ENCODE results near the gene PMEL.
"Not testable (repeated sequence)": the region's sequence is repeated elsewhere in the genome, so short reads cannot be mapped to it uniquely, and the experiment has no call there.

PMEL gene

DNA sequence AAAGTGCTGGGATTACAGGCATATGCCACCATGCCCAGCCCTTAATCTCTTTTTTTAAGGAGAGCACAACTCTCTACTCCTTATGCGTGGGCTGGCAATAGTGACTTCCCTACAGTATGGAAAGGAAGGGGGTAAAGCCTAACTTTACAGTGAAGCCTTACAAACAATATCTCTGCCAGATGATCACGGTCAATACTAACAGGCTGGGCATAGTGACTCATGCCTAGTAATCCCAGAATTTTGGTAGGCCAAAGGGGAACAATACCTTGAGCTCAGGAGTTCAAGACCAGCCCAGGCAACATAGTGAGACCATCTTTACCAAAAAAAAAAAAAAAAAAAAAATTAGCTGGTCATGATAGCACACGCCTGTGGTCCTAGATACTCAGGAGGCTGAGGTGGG lies 43.7 kb downstream of the PMEL start:
- DNase-seq (ENCODE audit: low read depth): no peak

DNA sequence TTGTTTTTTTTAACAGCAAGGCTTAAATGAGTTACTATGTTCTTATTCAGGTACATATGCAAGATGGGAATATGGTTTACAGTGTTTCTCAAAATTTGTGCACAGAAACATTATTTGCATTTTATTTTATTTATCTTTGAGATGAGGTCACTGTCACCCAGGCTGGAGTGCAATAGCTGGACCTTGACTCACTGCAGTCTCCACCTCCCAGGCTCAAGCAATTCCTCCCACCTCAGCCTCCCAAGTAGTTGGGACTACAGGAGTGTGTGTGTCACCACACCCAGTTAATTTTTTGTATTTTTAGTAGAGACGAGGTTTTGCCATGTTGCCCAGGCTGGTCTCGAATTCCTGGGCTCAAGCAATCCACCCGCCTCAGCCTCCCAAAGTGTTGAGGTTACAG lies 46.8 kb downstream of the PMEL start:
- DNase-seq (ENCODE audit: low read depth): not testable (repeated sequence)

DNA sequence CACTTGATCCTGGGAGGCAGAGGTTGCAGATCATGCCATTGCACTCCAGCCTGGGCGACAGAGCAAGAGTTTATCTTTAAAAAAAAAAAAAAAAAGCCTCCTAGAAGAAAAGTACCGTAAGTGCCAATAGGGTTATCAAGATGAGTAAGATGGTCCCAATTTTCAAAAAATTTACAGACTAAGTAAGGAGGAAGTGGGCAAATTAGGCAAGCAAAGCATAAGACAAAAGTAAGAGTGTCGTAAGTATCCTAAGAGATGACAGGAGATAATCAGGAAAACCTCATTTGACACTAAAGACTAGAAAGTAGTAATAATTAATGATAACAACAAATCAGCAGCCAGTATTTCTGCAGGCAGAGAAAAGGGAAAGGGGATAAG lies 50.4 kb downstream of the PMEL start:
- no peak for DNase-seq (ENCODE audit: low read depth)

DNA sequence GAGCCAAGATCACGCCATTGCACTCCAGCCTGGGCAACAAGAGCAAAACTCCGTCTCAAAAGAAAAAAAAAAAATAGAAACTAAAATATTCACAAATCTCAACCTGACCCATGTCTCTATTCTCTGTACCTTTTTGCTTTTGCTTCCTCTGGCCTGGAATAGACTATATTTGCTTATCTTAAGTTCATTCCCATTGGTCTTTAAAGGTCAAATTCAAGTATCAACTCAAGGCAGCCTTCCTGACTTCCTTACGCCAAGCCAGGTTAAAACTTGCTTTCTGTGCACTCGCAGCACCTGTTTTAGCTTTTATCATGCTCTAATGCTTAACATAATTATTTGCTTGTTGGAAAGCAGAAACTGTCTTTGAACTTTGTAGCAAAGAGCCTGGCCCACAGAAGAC lies 52.9 kb downstream of the PMEL start:
- no peak for DNase-seq (ENCODE audit: low read depth)

DNA sequence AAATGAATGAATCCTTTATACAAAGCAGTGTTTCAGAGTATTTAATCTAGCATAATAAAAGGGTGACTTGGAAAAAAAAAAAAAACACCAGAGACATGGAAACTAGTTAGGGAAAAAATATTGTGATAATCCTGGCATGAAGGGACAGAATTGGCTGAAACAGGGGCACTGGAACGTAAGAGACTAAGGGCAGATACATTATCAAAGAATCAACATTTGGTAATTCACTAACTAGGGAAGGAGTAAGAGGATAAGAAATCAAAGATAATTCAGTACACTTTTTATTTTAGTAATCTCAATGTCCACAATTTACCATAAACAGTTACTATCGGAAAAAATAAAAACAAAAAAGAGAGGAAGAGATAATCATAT lies 56.3 kb downstream of the PMEL start:
- DNase-seq (ENCODE audit: low read depth): no peak

DNA sequence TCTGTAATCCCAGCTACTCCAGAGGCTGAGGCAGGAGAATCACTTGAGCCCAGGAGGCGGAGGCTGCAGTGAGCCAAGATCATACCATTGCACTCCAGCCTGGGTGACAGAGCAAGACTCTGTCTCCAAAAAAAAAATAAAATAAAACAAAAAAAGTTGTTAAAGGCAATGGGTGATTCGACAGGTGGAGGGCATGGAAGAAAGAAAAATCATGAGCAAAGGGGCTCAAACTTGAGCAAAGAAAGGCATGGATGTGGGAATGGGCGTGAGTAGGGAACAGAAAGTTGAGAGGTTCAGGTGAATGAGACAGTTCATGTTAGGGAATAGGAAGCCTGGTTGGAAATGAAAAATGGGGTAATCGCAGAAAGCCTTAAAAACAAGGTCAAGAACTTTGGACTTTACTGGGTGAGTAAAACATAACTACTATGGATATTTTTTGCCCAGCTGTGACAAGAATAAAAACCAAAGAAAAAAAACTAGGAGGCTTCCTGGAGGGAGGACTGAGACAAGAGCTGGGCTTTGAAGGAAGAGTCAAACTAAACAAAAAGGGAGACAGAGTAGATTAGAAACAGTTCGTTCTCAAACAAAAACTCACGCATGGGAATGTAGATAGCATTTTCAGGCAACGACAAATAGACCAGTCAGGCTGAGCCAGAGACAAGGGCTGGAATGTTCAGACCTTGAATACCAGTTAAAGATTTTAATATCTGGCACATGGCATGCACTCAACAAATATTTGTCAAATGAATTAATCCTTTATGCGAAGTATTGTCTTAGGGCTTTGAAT lies 56.9 kb downstream of the PMEL start:
- DNase-seq (ENCODE audit: low read depth): no peak

DNA sequence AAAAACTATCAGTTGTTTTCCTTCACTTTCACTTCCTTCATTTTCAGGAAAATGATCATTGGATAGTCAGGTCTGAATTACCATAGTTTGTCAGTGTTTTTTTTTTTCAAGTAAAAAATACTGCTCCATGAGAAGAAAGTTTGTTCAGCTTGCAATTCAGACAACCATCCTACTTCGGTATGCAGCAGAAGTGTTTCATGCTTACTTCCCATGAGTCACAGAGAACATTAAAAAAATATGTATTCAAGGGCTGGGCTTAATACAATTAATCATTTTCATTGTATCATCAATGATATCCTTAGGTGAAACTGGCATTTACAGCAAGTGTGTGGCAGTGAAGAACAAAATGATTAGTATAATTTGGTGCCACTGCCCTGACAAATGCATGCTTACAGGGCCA lies 59.8 kb downstream of the PMEL start:
- DNase-seq (ENCODE audit: low read depth): no peak
